Osteoblast (primary cell): ENCODE results near the gene GLTP. TPM values are rescaled to one million over a fixed set of nuclear protein-coding genes. Genes with fewer than 3 reads are reported as not detected.

ENCODE experiments used
- DNase-seq: peaks from one replicate; pipeline ENCODE4 v3.0.0; 2011; ENCODE audit warnings: low spot score, mixed read lengths; ENCODE audit not compliant: insufficient read length; ENCODE audit errors: missing footprints
- H2AFZ ChIP-seq: 2 replicates; pipeline ENCODE4 v1.6.0; 2011; ENCODE audit warnings: mild to moderate bottlenecking, low read length
- H3K27ac ChIP-seq: 2 replicates; pipeline ENCODE4 v1.5.1; 2011; ENCODE audit warnings: mild to moderate bottlenecking, low read depth, low read length, moderate library complexity
- H3K27me3 ChIP-seq: 2 replicates; pipeline ENCODE4 v1.6.0; 2012; ENCODE audit warnings: mild to moderate bottlenecking, control low read depth, inconsistent platforms, low read length, moderate library complexity; ENCODE audit not compliant: insufficient read depth
- H3K36me3 ChIP-seq: 2 replicates; pipeline ENCODE4 v1.5.1; 2011; ENCODE audit warnings: mild to moderate bottlenecking, low read length, control low read depth, moderate library complexity; ENCODE audit not compliant: insufficient read depth
- H3K4me1 ChIP-seq: 2 replicates; pipeline ENCODE4 v1.5.1; 2011; ENCODE audit warnings: mild to moderate bottlenecking, low read length, control low read depth, moderate library complexity; ENCODE audit not compliant: insufficient read depth
- H3K4me2 ChIP-seq: 2 replicates; pipeline ENCODE4 v1.6.0; 2011; ENCODE audit warnings: mild to moderate bottlenecking, low read length; ENCODE audit not compliant: insufficient read depth
- H3K4me3 ChIP-seq: fragments of 200-600 bp; sonication (generic); 3 replicates; pipeline ENCODE4 v1.5.1; 2012; ENCODE audit warnings: mild to moderate bottlenecking, low read length, inconsistent platforms; ENCODE audit not compliant: insufficient read depth
- H3K79me2 ChIP-seq: 2 replicates; pipeline ENCODE4 v1.6.0; 2012; ENCODE audit warnings: mild to moderate bottlenecking, low read length, control low read depth, inconsistent platforms; ENCODE audit not compliant: insufficient read depth
- H3K9me3 ChIP-seq: 2 replicates; pipeline ENCODE4 v1.5.1; 2011; ENCODE audit warnings: low read depth, low read length, control low read depth
- H4K20me1 ChIP-seq: 2 replicates; pipeline ENCODE4 v1.6.0; 2012; ENCODE audit warnings: mild to moderate bottlenecking, low read length, control low read depth; ENCODE audit not compliant: insufficient read depth
- total RNA-seq: library from RNA; depleted of rRNA; stranded (reverse); fragments of >200 nt; gene quantifications from 2 replicates; pipeline ENCODE4 v1.2.3, GENCODE V29; 2012
- TF ChIP-seq, protein P1 (sequence below): IDR thresholded peaks from 2 replicates; pipeline ENCODE4 v1.5.1; 2011; ENCODE audit warnings: mild to moderate bottlenecking, low read depth, low read length, moderate library complexity; ENCODE audit errors: extremely low read depth

The GLTP gene
- total RNA-seq, 1 donor: 50.3 TPM

DNA sequence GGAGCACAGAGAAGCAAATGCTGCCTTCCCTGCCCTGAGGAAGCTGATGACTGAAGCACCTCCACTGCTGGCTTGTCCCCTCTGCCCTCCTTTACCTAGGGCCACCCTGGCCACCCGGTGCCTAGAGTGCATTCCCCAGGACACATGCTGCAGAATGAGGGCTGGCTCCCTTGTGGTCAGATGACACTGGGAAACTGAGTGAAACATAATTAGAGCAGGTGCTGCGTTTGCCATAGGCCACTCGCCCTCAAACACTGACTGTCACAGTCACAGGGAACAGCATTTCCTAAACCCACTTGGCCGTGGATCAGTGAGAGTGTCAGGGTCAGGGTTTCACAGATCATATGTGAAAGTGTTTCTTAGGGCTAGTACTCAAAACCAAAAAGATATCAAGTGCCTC, 35.7 kb upstream of the GLTP start:
- DNase-seq: peak; percentile 66
- Histone ChIP-seq H3K4me3 (no peak overlapping the region), H3K27ac (no peak overlapping the region), H3K9me3 (no peaks in the 10 kb centered on the region), H4K20me1 (no peaks in the 10 kb centered on the region), H3K79me2 (no peaks in the 10 kb centered on the region), H3K4me2 (no peak overlapping the region), H3K27me3 (no peaks in the 10 kb centered on the region), H2AFZ (no peak overlapping the region), H3K36me3 (peaks cover 66% of the 10 kb centered on the region), H3K4me1 (no peaks in the 10 kb centered on the region)
- TF ChIP-seq, protein P1, sequence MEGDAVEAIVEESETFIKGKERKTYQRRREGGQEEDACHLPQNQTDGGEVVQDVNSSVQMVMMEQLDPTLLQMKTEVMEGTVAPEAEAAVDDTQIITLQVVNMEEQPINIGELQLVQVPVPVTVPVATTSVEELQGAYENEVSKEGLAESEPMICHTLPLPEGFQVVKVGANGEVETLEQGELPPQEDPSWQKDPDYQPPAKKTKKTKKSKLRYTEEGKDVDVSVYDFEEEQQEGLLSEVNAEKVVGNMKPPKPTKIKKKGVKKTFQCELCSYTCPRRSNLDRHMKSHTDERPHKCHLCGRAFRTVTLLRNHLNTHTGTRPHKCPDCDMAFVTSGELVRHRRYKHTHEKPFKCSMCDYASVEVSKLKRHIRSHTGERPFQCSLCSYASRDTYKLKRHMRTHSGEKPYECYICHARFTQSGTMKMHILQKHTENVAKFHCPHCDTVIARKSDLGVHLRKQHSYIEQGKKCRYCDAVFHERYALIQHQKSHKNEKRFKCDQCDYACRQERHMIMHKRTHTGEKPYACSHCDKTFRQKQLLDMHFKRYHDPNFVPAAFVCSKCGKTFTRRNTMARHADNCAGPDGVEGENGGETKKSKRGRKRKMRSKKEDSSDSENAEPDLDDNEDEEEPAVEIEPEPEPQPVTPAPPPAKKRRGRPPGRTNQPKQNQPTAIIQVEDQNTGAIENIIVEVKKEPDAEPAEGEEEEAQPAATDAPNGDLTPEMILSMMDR: no peak

DNA sequence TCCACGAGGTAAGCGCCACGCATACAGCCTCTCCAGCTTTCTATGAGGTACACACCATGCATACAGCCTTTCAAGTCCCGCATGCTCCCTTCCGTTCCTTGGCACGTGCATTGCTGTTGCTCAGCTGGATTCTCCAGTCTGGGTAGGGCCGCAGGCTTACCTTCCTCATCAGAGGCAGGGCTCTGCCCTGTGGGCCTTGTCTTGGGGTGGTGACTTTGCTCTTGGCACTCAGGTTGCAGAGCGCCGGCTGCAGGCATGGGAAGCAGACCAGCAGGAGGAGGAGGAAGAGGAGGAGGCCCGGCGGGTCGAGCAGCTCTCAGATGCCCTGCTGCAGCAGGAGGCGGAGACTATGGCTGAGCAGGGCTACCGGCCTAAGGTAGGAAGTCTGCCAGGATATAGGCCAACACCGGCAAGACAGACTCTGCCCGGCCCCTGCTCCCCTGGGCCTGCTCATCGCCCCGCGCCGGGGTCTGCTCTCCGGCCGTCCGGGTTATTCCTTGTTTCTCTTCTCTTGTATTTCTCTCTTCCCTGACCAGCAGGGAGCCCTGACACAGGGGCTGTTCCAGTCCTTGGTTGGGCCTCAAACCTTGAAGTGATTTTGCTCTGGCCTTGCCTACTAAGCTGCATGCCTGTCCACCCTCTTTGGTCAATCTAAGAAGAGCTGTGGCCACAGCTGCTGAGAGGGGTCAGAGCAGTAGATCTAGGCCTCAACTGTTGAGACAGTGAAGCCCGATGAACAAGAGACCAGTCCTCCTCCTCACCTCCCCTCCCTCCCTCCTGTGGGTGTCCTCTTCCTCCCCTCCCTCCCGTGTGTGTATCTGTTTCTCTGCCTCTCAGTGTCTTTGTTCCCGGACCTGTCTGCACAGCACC, 35.1 kb upstream of the GLTP start:
- H2AFZ ChIP-seq: no peak overlapping the region
- DNase-seq: no peak
- no peaks in the 10 kb centered on the region for H3K79me2 ChIP-seq
- no peak overlapping the region for H3K4me2 ChIP-seq
- H4K20me1 ChIP-seq: no peaks in the 10 kb centered on the region
- no peak overlapping the region for H3K27ac ChIP-seq
- TF ChIP-seq, protein P1: no peak
- no peak overlapping the region for H3K4me3 ChIP-seq
- H3K27me3 ChIP-seq: no peaks in the 10 kb centered on the region
- no peaks in the 10 kb centered on the region for H3K4me1 ChIP-seq
- no peaks in the 10 kb centered on the region for H3K9me3 ChIP-seq
- peaks cover 71% of the 10 kb centered on the region for H3K36me3 ChIP-seq

DNA sequence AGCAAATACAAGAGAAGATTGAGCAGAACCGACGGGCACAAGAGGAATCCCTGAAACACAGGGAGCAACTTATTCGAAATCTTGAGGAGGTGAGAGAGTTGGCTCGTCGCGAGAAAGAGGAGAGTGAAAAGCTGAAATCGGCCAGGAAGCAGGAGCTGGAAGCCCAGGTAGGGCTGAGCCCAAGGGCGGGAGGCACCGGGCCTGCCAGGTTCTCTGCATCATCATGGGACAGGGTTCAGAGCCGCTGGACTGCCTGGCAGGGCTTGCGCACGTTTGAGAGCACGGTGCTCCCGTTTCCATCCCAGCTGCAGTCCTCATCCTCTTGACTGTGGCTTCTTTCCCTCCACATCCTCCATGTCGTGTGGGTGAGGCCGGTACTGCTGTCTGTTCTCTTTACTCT, 34.1 kb upstream of the GLTP start:
- no peaks in the 10 kb centered on the region for H3K9me3 ChIP-seq
- H3K27ac ChIP-seq: no peak overlapping the region
- no peaks in the 10 kb centered on the region for H3K4me1 ChIP-seq
- no peak overlapping the region for H2AFZ ChIP-seq
- H3K36me3 ChIP-seq: peaks cover 66% of the 10 kb centered on the region
- no peak overlapping the region for H3K4me2 ChIP-seq
- TF ChIP-seq, protein P1: no peak
- H3K4me3 ChIP-seq: no peak overlapping the region
- no peaks in the 10 kb centered on the region for H3K27me3 ChIP-seq
- no peaks in the 10 kb centered on the region for H3K79me2 ChIP-seq
- DNase-seq: no peak
- no peaks in the 10 kb centered on the region for H4K20me1 ChIP-seq

DNA sequence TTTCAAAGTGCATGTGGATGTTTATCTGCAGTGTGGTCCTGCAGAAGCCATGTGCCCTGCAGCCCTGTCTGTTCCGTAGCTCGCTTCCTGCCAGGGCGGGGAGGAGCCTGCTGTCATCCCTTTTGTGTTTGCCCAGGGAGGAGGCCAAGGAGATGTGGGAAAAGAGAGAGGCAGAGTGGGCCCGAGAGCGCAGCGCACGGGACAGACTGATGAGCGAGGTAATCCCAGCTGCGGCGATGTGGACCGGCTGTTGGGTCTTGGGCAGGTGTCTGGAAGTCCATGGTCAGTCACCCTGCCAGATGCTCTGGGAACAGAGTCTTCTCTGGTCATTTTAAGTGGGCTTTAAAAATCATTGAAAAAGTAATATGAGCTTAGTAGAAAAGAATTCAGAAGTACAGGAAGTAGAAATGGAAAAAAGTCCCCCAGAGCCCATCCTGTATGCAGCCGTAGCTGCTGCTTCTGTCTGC, 32.5 kb upstream of the GLTP start:
- no peak overlapping the region for H3K27ac ChIP-seq
- TF ChIP-seq, protein P1: no peak
- H2AFZ ChIP-seq: no peak overlapping the region
- no peak for DNase-seq
- peaks cover 77% of the 10 kb centered on the region for H3K36me3 ChIP-seq
- H3K9me3 ChIP-seq: no peaks in the 10 kb centered on the region
- H3K4me1 ChIP-seq: no peaks in the 10 kb centered on the region
- H4K20me1 ChIP-seq: no peaks in the 10 kb centered on the region
- H3K27me3 ChIP-seq: no peaks in the 10 kb centered on the region
- no peak overlapping the region for H3K4me2 ChIP-seq
- H3K4me3 ChIP-seq: no peak overlapping the region
- no peaks in the 10 kb centered on the region for H3K79me2 ChIP-seq
